Neural crest cell (in vitro differentiated cells): ENCODE data around the gene AUTS2. TPM values are rescaled to one million over a fixed set of nuclear protein-coding genes. Genes with fewer than 3 reads are reported as not detected.

Source experiments
- DNase-seq: peaks from one replicate; pipeline ENCODE4 v3.0.0; 2021; ENCODE audit warnings: low read depth, mixed read lengths, low spot score
- H3K27ac Mint-ChIP-seq: one replicate; pipeline ENCODE4 v1.8.0; 2021; ENCODE audit warnings: mild to moderate bottlenecking, mixed read lengths; ENCODE audit not compliant: unreplicated experiment
- H3K27me3 Mint-ChIP-seq: 2 replicates; pipeline ENCODE4 v1.8.0; 2021; ENCODE audit warnings: low read depth, mild to moderate bottlenecking, mixed read lengths
- H3K36me3 Mint-ChIP-seq: 2 replicates; pipeline ENCODE4 v1.8.0; 2021; ENCODE audit warnings: low read depth, mild to moderate bottlenecking, mixed read lengths
- H3K4me1 Mint-ChIP-seq: 2 replicates; pipeline ENCODE4 v1.8.0; 2021; ENCODE audit warnings: mixed read lengths
- H3K4me3 Mint-ChIP-seq: one replicate; pipeline ENCODE4 v1.8.0; 2021; ENCODE audit warnings: mild to moderate bottlenecking, mixed read lengths
- H3K9me3 Mint-ChIP-seq: 2 replicates; pipeline ENCODE4 v1.8.0; 2021; ENCODE audit warnings: mixed read lengths
- total RNA-seq: library from RNA; stranded (reverse); gene quantifications from 2 replicates; pipeline ENCODE4 v1.2.1, GENCODE V29; 2021
- TF ChIP-seq, protein P1 (sequence below): fragments of 200-600 bp; sonication (generic); conservative IDR thresholded peaks from 2 replicates; pipeline ENCODE4 v1.5.0; 2021; ENCODE audit warnings: antibody characterized with exemption, mild to moderate bottlenecking

AUTS2 gene
- total RNA-seq, 1 donor from 2014 or later: 152 TPM

DNA sequence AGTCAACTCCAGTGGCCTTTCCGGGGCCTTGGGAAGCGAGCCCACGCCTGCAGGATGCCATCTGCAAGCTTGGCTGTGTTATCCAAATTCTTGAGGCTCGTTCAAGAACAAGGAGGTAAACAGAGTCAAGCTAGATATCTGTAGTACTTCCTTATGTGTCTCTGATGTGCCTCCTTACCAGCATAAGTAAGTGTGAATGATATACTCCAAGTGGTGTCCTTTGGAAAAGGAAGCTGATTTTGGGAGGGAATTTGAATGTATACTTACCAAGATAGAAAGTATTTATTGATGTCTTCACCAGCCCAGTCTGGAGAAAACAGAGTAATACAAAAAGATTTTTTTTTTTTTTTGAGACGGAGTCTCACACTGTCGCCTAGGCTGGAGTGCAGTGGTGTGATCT lies 1161.4 kb downstream of the AUTS2 start:
- no peak for DNase-seq
- H3K27ac Mint-ChIP-seq: peak overlapping the region; percentile 50
- no peaks in the 10 kb centered on the region for H3K9me3 Mint-ChIP-seq
- TF ChIP-seq, protein P1, sequence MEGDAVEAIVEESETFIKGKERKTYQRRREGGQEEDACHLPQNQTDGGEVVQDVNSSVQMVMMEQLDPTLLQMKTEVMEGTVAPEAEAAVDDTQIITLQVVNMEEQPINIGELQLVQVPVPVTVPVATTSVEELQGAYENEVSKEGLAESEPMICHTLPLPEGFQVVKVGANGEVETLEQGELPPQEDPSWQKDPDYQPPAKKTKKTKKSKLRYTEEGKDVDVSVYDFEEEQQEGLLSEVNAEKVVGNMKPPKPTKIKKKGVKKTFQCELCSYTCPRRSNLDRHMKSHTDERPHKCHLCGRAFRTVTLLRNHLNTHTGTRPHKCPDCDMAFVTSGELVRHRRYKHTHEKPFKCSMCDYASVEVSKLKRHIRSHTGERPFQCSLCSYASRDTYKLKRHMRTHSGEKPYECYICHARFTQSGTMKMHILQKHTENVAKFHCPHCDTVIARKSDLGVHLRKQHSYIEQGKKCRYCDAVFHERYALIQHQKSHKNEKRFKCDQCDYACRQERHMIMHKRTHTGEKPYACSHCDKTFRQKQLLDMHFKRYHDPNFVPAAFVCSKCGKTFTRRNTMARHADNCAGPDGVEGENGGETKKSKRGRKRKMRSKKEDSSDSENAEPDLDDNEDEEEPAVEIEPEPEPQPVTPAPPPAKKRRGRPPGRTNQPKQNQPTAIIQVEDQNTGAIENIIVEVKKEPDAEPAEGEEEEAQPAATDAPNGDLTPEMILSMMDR: no peak
- peaks cover 40% of the 10 kb centered on the region for H3K4me1 Mint-ChIP-seq
- H3K4me3 Mint-ChIP-seq: no peak overlapping the region
- peaks cover 4% of the 10 kb centered on the region for H3K36me3 Mint-ChIP-seq
- no peaks in the 10 kb centered on the region for H3K27me3 Mint-ChIP-seq

DNA sequence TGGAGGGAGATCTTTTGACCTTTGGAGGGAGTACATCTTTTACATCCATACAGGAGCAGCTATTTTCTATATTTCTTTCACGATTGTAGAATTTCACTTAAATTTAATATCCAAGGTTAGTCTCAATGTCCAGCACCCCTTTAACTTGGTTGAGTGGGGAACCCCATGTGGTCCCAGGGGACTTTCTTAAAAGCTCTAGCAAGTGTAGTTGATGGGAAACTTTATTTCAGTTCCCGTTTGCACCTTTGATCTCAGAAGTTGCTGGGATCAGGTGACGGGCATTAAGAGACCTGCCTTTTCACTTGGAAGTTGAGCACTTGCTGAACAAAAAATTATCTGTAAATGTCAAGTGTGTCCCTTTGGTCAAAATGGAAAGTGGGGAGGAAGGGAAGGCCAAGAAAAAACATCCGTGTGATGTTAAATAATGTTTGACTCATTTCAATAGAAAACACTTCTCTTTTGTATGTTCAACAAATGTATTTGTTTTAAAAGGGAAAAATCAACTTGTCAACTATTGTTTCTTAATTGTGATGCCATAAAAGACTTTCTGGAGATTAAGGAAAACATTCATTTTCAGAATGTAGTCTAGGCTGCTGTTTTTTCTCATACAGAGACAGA lies 1163.5 kb downstream of the AUTS2 start:
- no peak overlapping the region for H3K4me3 Mint-ChIP-seq
- peaks cover 14% of the 10 kb centered on the region for H3K36me3 Mint-ChIP-seq
- no peak overlapping the region for H3K27ac Mint-ChIP-seq
- no peaks in the 10 kb centered on the region for H3K9me3 Mint-ChIP-seq
- H3K27me3 Mint-ChIP-seq: no peaks in the 10 kb centered on the region
- TF ChIP-seq, protein P1: no peak
- peaks cover 40% of the 10 kb centered on the region for H3K4me1 Mint-ChIP-seq
- DNase-seq: no peak

DNA sequence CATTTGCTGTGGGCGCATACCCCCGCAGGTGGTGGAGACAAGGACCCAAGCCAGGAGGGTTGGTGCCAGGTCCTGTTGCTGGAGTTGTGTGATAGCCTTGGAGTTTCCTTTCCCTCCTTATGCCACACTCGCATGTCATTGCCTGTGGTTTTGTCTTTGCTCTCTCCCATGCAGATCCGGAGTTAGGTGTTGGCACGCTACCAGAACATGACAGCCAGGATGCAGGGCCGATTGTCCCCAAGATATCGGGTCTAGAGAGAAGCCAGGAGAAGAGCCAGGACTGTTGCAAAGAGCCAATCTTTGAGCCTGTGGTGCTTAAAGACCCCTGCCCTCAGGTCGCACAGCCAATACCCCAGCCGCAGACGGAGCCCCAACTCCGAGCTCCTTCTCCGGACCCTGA lies 1164.4 kb downstream of the AUTS2 start:
- Mint-ChIP-seq H3K9me3 (no peaks in the 10 kb centered on the region), H3K27ac (peak overlapping the region; percentile 38), H3K36me3 (peaks cover 20% of the 10 kb centered on the region), H3K4me3 (no peak overlapping the region), H3K4me1 (peaks cover 40% of the 10 kb centered on the region), H3K27me3 (no peaks in the 10 kb centered on the region)
- DNase-seq: no peak
- TF ChIP-seq, protein P1: no peak

DNA sequence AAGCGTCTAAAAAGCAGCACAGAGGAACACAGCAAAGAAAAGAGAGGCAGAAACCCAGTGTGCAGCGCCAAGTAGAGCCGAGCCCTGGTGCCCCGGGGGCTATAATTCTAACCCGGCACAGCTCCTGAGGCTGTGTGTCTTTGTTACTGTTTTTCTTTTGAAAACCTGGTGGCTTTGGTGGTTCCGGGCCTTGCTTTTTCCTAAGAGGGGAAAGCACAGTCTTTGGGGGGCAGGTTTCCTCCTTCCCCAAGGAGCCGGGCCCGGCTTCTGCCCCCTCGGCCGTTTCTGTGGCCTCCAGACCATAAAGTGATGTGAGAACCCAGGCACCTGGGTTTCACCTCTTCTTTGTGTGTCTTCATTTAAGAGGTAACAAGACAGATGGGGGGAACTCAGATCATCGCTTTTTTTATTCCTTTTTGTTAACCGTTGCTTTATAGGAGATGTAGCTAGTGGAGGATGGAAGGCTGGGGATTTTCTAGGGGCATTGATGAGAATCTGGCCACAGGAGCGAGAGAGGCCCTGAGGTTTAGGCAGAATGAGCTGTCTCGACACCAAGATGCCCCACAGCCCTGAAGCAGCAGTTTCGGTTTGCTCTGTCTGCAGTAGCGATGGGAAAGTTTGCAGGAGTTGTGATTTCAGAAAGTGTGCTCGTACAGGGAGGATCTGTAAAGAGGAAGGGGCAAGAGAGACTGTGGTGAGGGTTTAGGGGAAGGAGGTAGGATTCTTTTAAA lies 1165.9 kb downstream of the AUTS2 start:
- Mint-ChIP-seq H3K9me3 (no peaks in the 10 kb centered on the region), H3K27me3 (no peaks in the 10 kb centered on the region), H3K36me3 (peaks cover 27% of the 10 kb centered on the region), H3K4me1 (peaks cover 38% of the 10 kb centered on the region), H3K4me3 (peak overlapping the region; percentile 31), H3K27ac (peak overlapping the region; percentile 35)
- no peak for DNase-seq
- TF ChIP-seq, protein P1: no peak

DNA sequence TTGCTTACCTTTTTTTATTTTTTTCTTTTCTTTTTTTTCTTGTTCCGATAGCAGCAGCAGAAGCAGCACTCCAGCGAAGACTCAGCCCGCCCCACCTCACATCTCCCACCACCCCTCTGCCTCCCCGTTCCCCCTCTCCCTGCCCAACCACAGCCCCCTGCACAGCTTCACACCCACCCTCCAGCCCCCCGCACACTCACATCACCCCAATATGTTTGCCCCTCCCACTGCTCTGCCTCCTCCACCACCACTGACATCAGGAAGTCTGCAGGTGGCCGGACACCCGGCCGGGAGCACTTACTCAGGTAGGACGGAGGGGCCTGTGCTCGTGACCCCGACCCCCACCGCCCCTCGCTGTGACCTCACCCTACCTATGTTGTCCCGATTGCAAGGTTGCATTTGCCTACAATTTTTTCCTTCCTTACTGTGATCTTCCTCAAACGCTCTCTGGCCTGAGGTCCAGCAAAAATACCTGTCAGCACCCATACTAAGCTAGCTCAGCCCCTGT lies 1166.5 kb downstream of the AUTS2 start:
- no peaks in the 10 kb centered on the region for H3K27me3 Mint-ChIP-seq
- H3K9me3 Mint-ChIP-seq: no peaks in the 10 kb centered on the region
- H3K36me3 Mint-ChIP-seq: peaks cover 28% of the 10 kb centered on the region
- H3K4me1 Mint-ChIP-seq: peaks cover 38% of the 10 kb centered on the region
- H3K27ac Mint-ChIP-seq: no peak overlapping the region
- no peak for DNase-seq
- H3K4me3 Mint-ChIP-seq: no peak overlapping the region
- TF ChIP-seq, protein P1: no peak
